Measurements from ENCODE around the gene ATP9A.
"Not testable (repeated sequence)": the region's sequence is repeated elsewhere in the genome, so short reads cannot be mapped to it uniquely, and the experiment has no call there.

ATP9A gene

GRCh38 chr20:51569815-51570738, 198.1 kb downstream of the ATP9A start:
- no peak for DNase-seq

- not testable (repeated sequence) for DNase-seq
Measured at GRCh38 chr20:51568533-51568932, 199.7 kb downstream of the ATP9A start.

- DNase-seq = no peak
Measured at GRCh38 chr20:51567622-51568021, 200.6 kb downstream of the ATP9A start.

- DNase-seq = no peak
Measured at GRCh38 chr20:51566594-51566993, 201.6 kb downstream of the ATP9A start.

- no peak for DNase-seq
Measured at GRCh38 chr20:51565298-51566144, 202.7 kb downstream of the ATP9A start.

GRCh38 chr20:51563486-51564332, 204.5 kb downstream of the ATP9A start:
- peak; percentile 57 for DNase-seq

- no peak for DNase-seq
Measured at GRCh38 chr20:51563174-51563485, 205.1 kb downstream of the ATP9A start.

- DNase-seq = peak; percentile 61
Measured at GRCh38 chr20:51562332-51563173, 205.6 kb downstream of the ATP9A start.

GRCh38 chr20:51562027-51562331, 206.2 kb downstream of the ATP9A start:
- DNase-seq = no peak

- DNase-seq = no peak
Measured at GRCh38 chr20:51560550-51561307, 207.5 kb downstream of the ATP9A start.

GRCh38 chr20:51560042-51560441, 208.1 kb downstream of the ATP9A start:
- DNase-seq = no peak

- DNase-seq = no peak
Measured at GRCh38 chr20:51554538-51555165, 213.5 kb downstream of the ATP9A start.

GRCh38 chr20:51553897-51554486, 214.2 kb downstream of the ATP9A start:
- no peak for DNase-seq

- no peak for DNase-seq
Measured at GRCh38 chr20:51551186-51551585, 217.0 kb downstream of the ATP9A start.

- no peak for DNase-seq
Measured at GRCh38 chr20:51549474-51549873, 218.7 kb downstream of the ATP9A start.

- no peak for DNase-seq
Measured at GRCh38 chr20:51547951-51548350, 220.2 kb downstream of the ATP9A start.

Data from activated CD8-positive, alpha-beta memory T cell treated with anti-CD3 and anti-CD28 coated beads, Interleukin-2, amount 50 U/mL, for 48 hours (primary cell).